DOHH2 (cell line): ENCODE results near the gene PIGR.

ENCODE experiments used
- H3F3A ChIP-seq: fragments of 200-600 bp; sonication (generic), shearing (Covaris generic); 2 replicates; pipeline ENCODE4 v1.6.0; 2016; ENCODE audit warnings: antibody characterized with exemption, mild to moderate bottlenecking; ENCODE audit not compliant: control insufficient read depth, insufficient read depth
- H3K27ac ChIP-seq: fragments of 200-600 bp; sonication (generic); 2 replicates; pipeline ENCODE4 v1.5.1; 2014; ENCODE audit warnings: low read depth, mild to moderate bottlenecking, low read length, moderate library complexity
- H3K27me3 ChIP-seq: fragments of 200-600 bp; sonication (generic); 2 replicates; pipeline ENCODE4 v1.6.1; 2014; ENCODE audit warnings: mild to moderate bottlenecking, low read length, mixed read lengths; ENCODE audit not compliant: control insufficient read depth
- H3K36me3 ChIP-seq: fragments of 200-600 bp; sonication (generic); 2 replicates; pipeline ENCODE4 v1.6.1; 2014; ENCODE audit warnings: mild to moderate bottlenecking, low read length, moderate library complexity, mixed read lengths; ENCODE audit not compliant: control insufficient read depth
- H3K4me1 ChIP-seq: fragments of 200-600 bp; sonication (generic); 2 replicates; pipeline ENCODE4 v1.6.1; 2014; ENCODE audit warnings: mild to moderate bottlenecking, low read length, mixed read lengths; ENCODE audit not compliant: control insufficient read depth
- H3K4me2 ChIP-seq: fragments of 200-600 bp; sonication (generic); 2 replicates; pipeline ENCODE4 v1.6.0; 2014; ENCODE audit warnings: mild to moderate bottlenecking, low read length, moderate library complexity
- H3K4me3 ChIP-seq: fragments of 200-600 bp; sonication (generic); 2 replicates; pipeline ENCODE4 v1.5.1; 2014; ENCODE audit warnings: mild to moderate bottlenecking, low read length, mixed read lengths
- H3K79me2 ChIP-seq: fragments of 200-600 bp; sonication (generic); 2 replicates; pipeline ENCODE4 v1.6.1; 2014; ENCODE audit warnings: mild to moderate bottlenecking, low read length, mixed read lengths; ENCODE audit not compliant: control insufficient read depth
- H3K9me2 ChIP-seq: fragments of 200-600 bp; sonication (generic); replicated peaks from 2 replicates; pipeline ENCODE4 v1.6.1; 2014; ENCODE audit warnings: mild to moderate bottlenecking, low read length, mixed read lengths; ENCODE audit not compliant: control insufficient read depth
- H3K9me3 ChIP-seq: fragments of 200-600 bp; sonication (generic); 2 replicates; pipeline ENCODE4 v1.6.1; 2014; ENCODE audit warnings: antibody characterized with exemption, low read length, mixed read lengths; ENCODE audit not compliant: control insufficient read depth, insufficient read depth
- H4K20me1 ChIP-seq: fragments of 200-600 bp; sonication (generic); 2 replicates; pipeline ENCODE4 v1.6.0; 2014; ENCODE audit warnings: low read depth, mild to moderate bottlenecking, antibody characterized with exemption, low read length, moderate library complexity; ENCODE audit not compliant: control insufficient read depth, insufficient read depth
- CTCF ChIP-seq: fragments of 200-600 bp; sonication (generic); IDR thresholded peaks from one replicate; pipeline ENCODE4 v1.5.1; 2014; ENCODE audit warnings: antibody characterized with exemption, mild to moderate bottlenecking, low read depth, low read length; ENCODE audit not compliant: poor library complexity, severe bottlenecking
- EZH2phosphoT487 ChIP-seq: fragments of 200-600 bp; sonication (generic); IDR thresholded peaks from 2 replicates; pipeline ENCODE4 v1.6.1; 2017; ENCODE audit warnings: borderline replicate concordance, mild to moderate bottlenecking, antibody characterized with exemption, low read length, moderate library complexity, mixed read lengths

Gene PIGR

GRCh38 chr1:206913766-206914537 is 32.3 kb downstream of the PIGR start:
- Histone ChIP-seq H3K79me2 (no peaks in the 10 kb centered on the region), H3F3A (no peaks in the 10 kb centered on the region), H3K36me3 (no peaks in the 10 kb centered on the region), H3K27ac (no peak overlapping the region), H3K9me3 (no peaks in the 10 kb centered on the region), H3K4me3 (no peak overlapping the region), H3K9me2 (no peaks in the 10 kb centered on the region), H4K20me1 (no peaks in the 10 kb centered on the region), H3K4me1 (no peaks in the 10 kb centered on the region), H3K27me3 (peaks cover 67% of the 10 kb centered on the region), H3K4me2 (no peak overlapping the region)
- no peak for TF ChIP-seq CTCF
- TF ChIP-seq EZH2phosphoT487, result no peak

- peaks cover 72% of the 10 kb centered on the region for H3K27me3 ChIP-seq
Observed at GRCh38 chr1:206912445-206913095, 33.7 kb downstream of the PIGR start.

GRCh38 chr1:206911064-206911663 is 35.1 kb downstream of the PIGR start:
- no peak overlapping the region for H3K4me3 ChIP-seq
- no peaks in the 10 kb centered on the region for H3K4me1 ChIP-seq
- H3K79me2 ChIP-seq, result no peaks in the 10 kb centered on the region
- no peaks in the 10 kb centered on the region for H3F3A ChIP-seq
- H3K36me3 ChIP-seq, result no peaks in the 10 kb centered on the region
- no peak overlapping the region for H3K4me2 ChIP-seq
- no peaks in the 10 kb centered on the region for H3K9me3 ChIP-seq
- H4K20me1 ChIP-seq, result no peaks in the 10 kb centered on the region
- no peak for TF ChIP-seq EZH2phosphoT487
- TF ChIP-seq CTCF, result peak; percentile 75
- no peak overlapping the region for H3K27ac ChIP-seq
- no peaks in the 10 kb centered on the region for H3K9me2 ChIP-seq
- peaks cover 61% of the 10 kb centered on the region for H3K27me3 ChIP-seq

More at GRCh38 chr1:206912445-206913095, 33.7 kb downstream of the PIGR start:
- no peak for TF ChIP-seq EZH2phosphoT487
- TF ChIP-seq CTCF, result peak; percentile 88
- Histone ChIP-seq H3K9me2 (no peaks in the 10 kb centered on the region), H3K4me3 (no peak overlapping the region), H3K79me2 (no peaks in the 10 kb centered on the region), H3K9me3 (no peaks in the 10 kb centered on the region), H3K27ac (no peak overlapping the region), H3F3A (no peaks in the 10 kb centered on the region), H3K4me2 (no peak overlapping the region), H4K20me1 (no peaks in the 10 kb centered on the region), H3K36me3 (no peaks in the 10 kb centered on the region), H3K4me1 (no peaks in the 10 kb centered on the region)
